SU-DHL-6 (cell line): ENCODE measurements around the gene IRAK2.

Source experiments
- EZH2phosphoT487 ChIP-seq: fragments of 200-600 bp; sonication (generic), shearing (Covaris generic); conservative IDR thresholded peaks from 2 replicates; pipeline ENCODE4 v1.6.1; 2018; ENCODE audit warnings: mild to moderate bottlenecking, antibody characterized with exemption, low read length, moderate library complexity, mixed read lengths
- TF ChIP-seq, protein P1 (sequence below): fragments of 200-600 bp; sonication (generic); IDR thresholded peaks from one replicate; pipeline ENCODE4 v1.5.1; 2017; ENCODE audit warnings: antibody characterized with exemption, mild to moderate bottlenecking, low read length, moderate library complexity; ENCODE audit not compliant: insufficient read depth, poor library complexity, severe bottlenecking

DNA sequence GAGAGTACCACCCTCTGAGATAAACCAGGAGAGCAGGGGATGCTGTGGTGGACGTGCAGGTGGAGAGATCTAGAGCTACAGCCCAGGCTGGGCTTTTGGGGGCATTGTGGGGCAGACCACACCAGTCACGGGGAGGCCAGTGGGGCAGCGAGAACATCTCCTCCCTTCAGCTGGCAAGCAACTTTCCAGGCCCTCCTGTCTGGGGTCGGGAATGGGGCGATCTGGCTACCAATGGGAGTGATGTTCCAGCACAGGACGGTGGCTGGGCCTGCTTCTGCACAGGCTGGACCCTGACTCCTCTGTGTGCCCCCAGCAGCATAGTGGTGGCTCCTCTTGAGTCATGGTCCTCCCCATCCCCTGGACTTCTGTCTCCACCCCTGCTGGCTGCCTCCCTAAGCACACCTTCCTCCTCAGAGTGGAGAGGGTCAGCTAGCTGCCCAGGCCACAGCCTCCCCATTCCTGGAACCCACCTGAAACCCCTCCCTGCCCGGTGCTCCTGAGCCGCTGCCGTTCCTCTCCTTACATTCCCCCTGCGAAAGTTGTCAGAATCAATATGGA, 16.1 kb downstream of the IRAK2 start:
- TF ChIP-seq, protein P1, sequence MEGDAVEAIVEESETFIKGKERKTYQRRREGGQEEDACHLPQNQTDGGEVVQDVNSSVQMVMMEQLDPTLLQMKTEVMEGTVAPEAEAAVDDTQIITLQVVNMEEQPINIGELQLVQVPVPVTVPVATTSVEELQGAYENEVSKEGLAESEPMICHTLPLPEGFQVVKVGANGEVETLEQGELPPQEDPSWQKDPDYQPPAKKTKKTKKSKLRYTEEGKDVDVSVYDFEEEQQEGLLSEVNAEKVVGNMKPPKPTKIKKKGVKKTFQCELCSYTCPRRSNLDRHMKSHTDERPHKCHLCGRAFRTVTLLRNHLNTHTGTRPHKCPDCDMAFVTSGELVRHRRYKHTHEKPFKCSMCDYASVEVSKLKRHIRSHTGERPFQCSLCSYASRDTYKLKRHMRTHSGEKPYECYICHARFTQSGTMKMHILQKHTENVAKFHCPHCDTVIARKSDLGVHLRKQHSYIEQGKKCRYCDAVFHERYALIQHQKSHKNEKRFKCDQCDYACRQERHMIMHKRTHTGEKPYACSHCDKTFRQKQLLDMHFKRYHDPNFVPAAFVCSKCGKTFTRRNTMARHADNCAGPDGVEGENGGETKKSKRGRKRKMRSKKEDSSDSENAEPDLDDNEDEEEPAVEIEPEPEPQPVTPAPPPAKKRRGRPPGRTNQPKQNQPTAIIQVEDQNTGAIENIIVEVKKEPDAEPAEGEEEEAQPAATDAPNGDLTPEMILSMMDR = no peak
- no peak for TF ChIP-seq EZH2phosphoT487
